DOHH2 (cell line): ENCODE results near the gene P3H1.
A peak's percentile ranks its signal among the peaks of the same experiment; 100 is the strongest.

Source experiments
- H3F3A ChIP-seq: fragments of 200-600 bp; sonication (generic), shearing (Covaris generic); 2 replicates; pipeline ENCODE4 v1.6.0; 2016; ENCODE audit warnings: antibody characterized with exemption, mild to moderate bottlenecking; ENCODE audit not compliant: control insufficient read depth, insufficient read depth
- H3K27ac ChIP-seq: fragments of 200-600 bp; sonication (generic); 2 replicates; pipeline ENCODE4 v1.5.1; 2014; ENCODE audit warnings: low read depth, mild to moderate bottlenecking, low read length, moderate library complexity
- H3K27me3 ChIP-seq: fragments of 200-600 bp; sonication (generic); 2 replicates; pipeline ENCODE4 v1.6.1; 2014; ENCODE audit warnings: mild to moderate bottlenecking, low read length, mixed read lengths; ENCODE audit not compliant: control insufficient read depth
- H3K36me3 ChIP-seq: fragments of 200-600 bp; sonication (generic); 2 replicates; pipeline ENCODE4 v1.6.1; 2014; ENCODE audit warnings: mild to moderate bottlenecking, low read length, moderate library complexity, mixed read lengths; ENCODE audit not compliant: control insufficient read depth
- H3K4me1 ChIP-seq: fragments of 200-600 bp; sonication (generic); 2 replicates; pipeline ENCODE4 v1.6.1; 2014; ENCODE audit warnings: mild to moderate bottlenecking, low read length, mixed read lengths; ENCODE audit not compliant: control insufficient read depth
- H3K4me2 ChIP-seq: fragments of 200-600 bp; sonication (generic); 2 replicates; pipeline ENCODE4 v1.6.0; 2014; ENCODE audit warnings: mild to moderate bottlenecking, low read length, moderate library complexity
- H3K4me3 ChIP-seq: fragments of 200-600 bp; sonication (generic); 2 replicates; pipeline ENCODE4 v1.5.1; 2014; ENCODE audit warnings: mild to moderate bottlenecking, low read length, mixed read lengths
- H3K79me2 ChIP-seq: fragments of 200-600 bp; sonication (generic); 2 replicates; pipeline ENCODE4 v1.6.1; 2014; ENCODE audit warnings: mild to moderate bottlenecking, low read length, mixed read lengths; ENCODE audit not compliant: control insufficient read depth
- H3K9me2 ChIP-seq: fragments of 200-600 bp; sonication (generic); replicated peaks from 2 replicates; pipeline ENCODE4 v1.6.1; 2014; ENCODE audit warnings: mild to moderate bottlenecking, low read length, mixed read lengths; ENCODE audit not compliant: control insufficient read depth
- H3K9me3 ChIP-seq: fragments of 200-600 bp; sonication (generic); 2 replicates; pipeline ENCODE4 v1.6.1; 2014; ENCODE audit warnings: antibody characterized with exemption, low read length, mixed read lengths; ENCODE audit not compliant: control insufficient read depth, insufficient read depth
- H4K20me1 ChIP-seq: fragments of 200-600 bp; sonication (generic); 2 replicates; pipeline ENCODE4 v1.6.0; 2014; ENCODE audit warnings: low read depth, mild to moderate bottlenecking, antibody characterized with exemption, low read length, moderate library complexity; ENCODE audit not compliant: control insufficient read depth, insufficient read depth
- EZH2phosphoT487 ChIP-seq: fragments of 200-600 bp; sonication (generic); IDR thresholded peaks from 2 replicates; pipeline ENCODE4 v1.6.1; 2017; ENCODE audit warnings: borderline replicate concordance, mild to moderate bottlenecking, antibody characterized with exemption, low read length, moderate library complexity, mixed read lengths
- TF ChIP-seq, protein P1 (sequence below): fragments of 200-600 bp; sonication (generic); IDR thresholded peaks from one replicate; pipeline ENCODE4 v1.5.1; 2014; ENCODE audit warnings: antibody characterized with exemption, mild to moderate bottlenecking, low read depth, low read length; ENCODE audit not compliant: poor library complexity, severe bottlenecking

P3H1 gene

DNA sequence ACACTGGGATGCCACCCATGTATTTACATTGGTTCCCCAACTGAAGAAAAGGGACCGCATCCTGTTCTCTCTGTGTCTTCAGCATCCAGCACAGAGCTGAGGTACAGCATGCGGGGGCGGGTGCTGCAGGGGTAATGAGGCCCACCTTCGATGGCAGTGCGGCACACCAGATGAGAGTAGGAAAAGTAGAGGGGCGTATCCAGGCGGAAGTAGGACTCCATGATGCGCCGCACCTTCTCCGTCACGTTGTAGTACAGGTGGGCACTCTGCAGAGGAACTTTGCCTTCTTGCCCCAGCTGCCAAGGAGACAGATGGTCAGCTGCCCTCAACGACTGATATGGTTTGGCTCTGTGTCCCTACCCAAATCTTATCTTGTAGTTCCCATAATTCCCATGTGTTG, 16.8 kb downstream of the P3H1 start:
- Histone ChIP-seq H4K20me1 (0 out of 2 replicates have a peak, but pooled peaks cover 3% of the 10 kb centered on the region), H3K9me3 (no peaks in the 10 kb centered on the region), H3K4me3 (no peak overlapping the region), H3K4me1 (no peaks in the 10 kb centered on the region), H3K4me2 (no peak overlapping the region), H3F3A (no peaks in the 10 kb centered on the region), H3K27ac (no peak overlapping the region), H3K36me3 (peaks cover 59% of the 10 kb centered on the region), H3K27me3 (no peaks in the 10 kb centered on the region), H3K79me2 (no peaks in the 10 kb centered on the region), H3K9me2 (no peaks in the 10 kb centered on the region)
- TF ChIP-seq, protein P1, sequence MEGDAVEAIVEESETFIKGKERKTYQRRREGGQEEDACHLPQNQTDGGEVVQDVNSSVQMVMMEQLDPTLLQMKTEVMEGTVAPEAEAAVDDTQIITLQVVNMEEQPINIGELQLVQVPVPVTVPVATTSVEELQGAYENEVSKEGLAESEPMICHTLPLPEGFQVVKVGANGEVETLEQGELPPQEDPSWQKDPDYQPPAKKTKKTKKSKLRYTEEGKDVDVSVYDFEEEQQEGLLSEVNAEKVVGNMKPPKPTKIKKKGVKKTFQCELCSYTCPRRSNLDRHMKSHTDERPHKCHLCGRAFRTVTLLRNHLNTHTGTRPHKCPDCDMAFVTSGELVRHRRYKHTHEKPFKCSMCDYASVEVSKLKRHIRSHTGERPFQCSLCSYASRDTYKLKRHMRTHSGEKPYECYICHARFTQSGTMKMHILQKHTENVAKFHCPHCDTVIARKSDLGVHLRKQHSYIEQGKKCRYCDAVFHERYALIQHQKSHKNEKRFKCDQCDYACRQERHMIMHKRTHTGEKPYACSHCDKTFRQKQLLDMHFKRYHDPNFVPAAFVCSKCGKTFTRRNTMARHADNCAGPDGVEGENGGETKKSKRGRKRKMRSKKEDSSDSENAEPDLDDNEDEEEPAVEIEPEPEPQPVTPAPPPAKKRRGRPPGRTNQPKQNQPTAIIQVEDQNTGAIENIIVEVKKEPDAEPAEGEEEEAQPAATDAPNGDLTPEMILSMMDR: no peak
- TF ChIP-seq EZH2phosphoT487: no peak

GRCh38 chr1:42748461-42749410, 18.1 kb downstream of the P3H1 start:
- H3K79me2 ChIP-seq: no peaks in the 10 kb centered on the region
- no peaks in the 10 kb centered on the region for H3K9me2 ChIP-seq
- no peaks in the 10 kb centered on the region for H3K9me3 ChIP-seq
- no peaks in the 10 kb centered on the region for H3F3A ChIP-seq
- no peak for TF ChIP-seq EZH2phosphoT487
- no peak overlapping the region for H3K27ac ChIP-seq
- 0 out of 2 replicates have a peak, but pooled peaks cover 5% of the 10 kb centered on the region for H4K20me1 ChIP-seq
- H3K4me3 ChIP-seq: no peak overlapping the region
- no peak overlapping the region for H3K4me2 ChIP-seq
- H3K27me3 ChIP-seq: no peaks in the 10 kb centered on the region
- peaks cover 50% of the 10 kb centered on the region for H3K36me3 ChIP-seq
- H3K4me1 ChIP-seq: no peaks in the 10 kb centered on the region

- H3K27me3 ChIP-seq: no peaks in the 10 kb centered on the region
- H3K4me2 ChIP-seq: no peak overlapping the region
- peaks cover 46% of the 10 kb centered on the region for H3K36me3 ChIP-seq
- 0 out of 2 replicates have a peak, but pooled peaks cover 7% of the 10 kb centered on the region for H4K20me1 ChIP-seq
- TF ChIP-seq, protein P1: no peak
- no peak for TF ChIP-seq EZH2phosphoT487
- H3K4me1 ChIP-seq: no peaks in the 10 kb centered on the region
- no peak overlapping the region for H3K27ac ChIP-seq
- no peaks in the 10 kb centered on the region for H3K9me3 ChIP-seq
- no peaks in the 10 kb centered on the region for H3K79me2 ChIP-seq
- no peak overlapping the region for H3K4me3 ChIP-seq
- no peaks in the 10 kb centered on the region for H3K9me2 ChIP-seq
- no peaks in the 10 kb centered on the region for H3F3A ChIP-seq
Observed at GRCh38 chr1:42748021-42748420, 18.8 kb downstream of the P3H1 start.

GRCh38 chr1:42747125-42747524, 19.7 kb downstream of the P3H1 start:
- Histone ChIP-seq H3K27ac (no peak overlapping the region), H3K79me2 (no peaks in the 10 kb centered on the region), H3K27me3 (no peaks in the 10 kb centered on the region), H3K9me2 (no peaks in the 10 kb centered on the region), H3F3A (no peaks in the 10 kb centered on the region), H3K4me1 (no peaks in the 10 kb centered on the region), H3K9me3 (no peaks in the 10 kb centered on the region), H3K4me2 (no peak overlapping the region), H3K36me3 (peaks cover 37% of the 10 kb centered on the region), H3K4me3 (no peak overlapping the region), H4K20me1 (0 out of 2 replicates have a peak, but pooled peaks cover 7% of the 10 kb centered on the region)
- TF ChIP-seq, protein P1: peak; percentile 87
- no peak for TF ChIP-seq EZH2phosphoT487
